NB4 (cell line): ENCODE measurements around the gene SGMS1.

Experiments used
- POLR2A ChIP-seq: IDR thresholded peaks from 2 replicates; pipeline ENCODE4 v1.6.1; 2011; ENCODE audit warnings: mild to moderate bottlenecking; ENCODE audit not compliant: insufficient read length; ENCODE audit errors: extremely low read depth
- TF ChIP-seq, protein P1 (sequence below): IDR thresholded peaks from one replicate; pipeline ENCODE4 v1.5.1; 2012; ENCODE audit warnings: low read depth, low read length
- TF ChIP-seq, protein P2 (sequence below): IDR thresholded peaks from 2 replicates; pipeline ENCODE4 v1.6.1; 2011; ENCODE audit warnings: low read depth, low read length

DNA sequence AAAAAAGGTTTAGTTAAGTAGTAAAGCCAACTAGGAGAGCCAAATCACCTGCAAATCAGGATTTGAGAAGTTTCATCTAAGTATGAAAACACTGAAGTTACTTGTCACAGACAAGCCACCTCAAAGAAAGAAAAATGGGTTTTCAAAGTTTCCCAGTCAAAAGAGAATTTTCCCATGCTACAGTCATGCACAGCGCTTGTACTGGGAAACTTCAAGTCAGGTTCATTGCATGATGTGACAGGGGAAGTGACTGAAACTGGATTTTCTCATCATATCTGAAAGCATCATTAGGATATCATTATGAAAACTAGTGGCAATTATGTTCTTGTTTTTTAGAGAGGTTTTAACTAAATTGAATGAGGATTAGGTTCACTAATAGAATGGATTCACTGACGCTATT lies 167.0 kb downstream of the SGMS1 start:
- TF ChIP-seq, protein P1, sequence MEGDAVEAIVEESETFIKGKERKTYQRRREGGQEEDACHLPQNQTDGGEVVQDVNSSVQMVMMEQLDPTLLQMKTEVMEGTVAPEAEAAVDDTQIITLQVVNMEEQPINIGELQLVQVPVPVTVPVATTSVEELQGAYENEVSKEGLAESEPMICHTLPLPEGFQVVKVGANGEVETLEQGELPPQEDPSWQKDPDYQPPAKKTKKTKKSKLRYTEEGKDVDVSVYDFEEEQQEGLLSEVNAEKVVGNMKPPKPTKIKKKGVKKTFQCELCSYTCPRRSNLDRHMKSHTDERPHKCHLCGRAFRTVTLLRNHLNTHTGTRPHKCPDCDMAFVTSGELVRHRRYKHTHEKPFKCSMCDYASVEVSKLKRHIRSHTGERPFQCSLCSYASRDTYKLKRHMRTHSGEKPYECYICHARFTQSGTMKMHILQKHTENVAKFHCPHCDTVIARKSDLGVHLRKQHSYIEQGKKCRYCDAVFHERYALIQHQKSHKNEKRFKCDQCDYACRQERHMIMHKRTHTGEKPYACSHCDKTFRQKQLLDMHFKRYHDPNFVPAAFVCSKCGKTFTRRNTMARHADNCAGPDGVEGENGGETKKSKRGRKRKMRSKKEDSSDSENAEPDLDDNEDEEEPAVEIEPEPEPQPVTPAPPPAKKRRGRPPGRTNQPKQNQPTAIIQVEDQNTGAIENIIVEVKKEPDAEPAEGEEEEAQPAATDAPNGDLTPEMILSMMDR = no peak
- TF ChIP-seq POLR2A = no peak
- TF ChIP-seq, protein P2, sequence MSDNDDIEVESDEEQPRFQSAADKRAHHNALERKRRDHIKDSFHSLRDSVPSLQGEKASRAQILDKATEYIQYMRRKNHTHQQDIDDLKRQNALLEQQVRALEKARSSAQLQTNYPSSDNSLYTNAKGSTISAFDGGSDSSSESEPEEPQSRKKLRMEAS = no peak
